CD4-positive, alpha-beta T cell (primary cell): ENCODE results near the gene YKT6. TPM values are rescaled to one million over a fixed set of nuclear protein-coding genes. Genes with fewer than 3 reads are reported as not detected.

Experiments used
- ATAC-seq: fragments of 200-7000 bp; cut with Tn5 transposase; one replicate; pipeline ENCODE4 v1.10.0; 2022; ENCODE audit warnings: mild to moderate bottlenecking; ENCODE audit not compliant: poor library complexity
- CTCF ChIA-PET: fragments of 350-600 bp; sonication (Branson Sonifier 250); formaldehyde crosslinking; loops from one replicate; lab custom pipeline; 2021; ENCODE audit warnings: antibody characterized with exemption, inconsistent platforms; lab: Charles Lee
- POLR2A ChIA-PET: fragments of 350-600 bp; sonication (Branson Sonifier 250); formaldehyde crosslinking; loops from one replicate; lab custom pipeline; 2021; ENCODE audit warnings: antibody characterized with exemption, inconsistent platforms; lab: Charles Lee
- DNase-seq, 14 experiments: peaks; one replicate each; pipeline ENCODE4 v3.0.0-alpha.2; 2013 to 2020; ENCODE audit warnings: mixed read lengths in 2 of 14
- H3K27ac ChIP-seq, 2 donors: one replicate each; pipeline versions ENCODE4 v1.5.1 to v1.7.0; 2013; ENCODE audit warnings: low read length in 2 of 2, low read depth in 1 of 2, mild to moderate bottlenecking in 1 of 2
- H3K27me3 ChIP-seq, 2 experiments: 1 replicate in 1 of 2; 2 replicates in 1 of 2; pipeline versions ENCODE4 v1.6.1 to v1.7.0; 2013; ENCODE audit warnings: low read length in 2 of 2, control low read depth in 1 of 2, mild to moderate bottlenecking in 1 of 2, moderate library complexity in 1 of 2; ENCODE audit not compliant: insufficient read depth in 2 of 2, control insufficient read depth in 1 of 2
- H3K36me3 ChIP-seq: one replicate; pipeline ENCODE4 v1.6.1; 2013; ENCODE audit warnings: low read length, control low read depth; ENCODE audit not compliant: insufficient read depth
- H3K4me1 ChIP-seq: one replicate; pipeline ENCODE4 v1.6.1; 2013; ENCODE audit warnings: low read length, control low read depth; ENCODE audit not compliant: insufficient read depth
- H3K4me3 ChIP-seq: one replicate; pipeline ENCODE4 v1.5.1; 2013; ENCODE audit warnings: mild to moderate bottlenecking, low read length, moderate library complexity
- H3K9me3 ChIP-seq, 2 experiments: 1 replicate in 1 of 2; 2 replicates in 1 of 2; pipeline versions ENCODE4 v1.6.1 to v1.7.0; 2013; ENCODE audit warnings: low read length in 2 of 2, mild to moderate bottlenecking in 2 of 2, control low read depth in 1 of 2, moderate library complexity in 1 of 2; ENCODE audit not compliant: control insufficient read depth in 1 of 2, insufficient read depth in 1 of 2
- H3K27ac Mint-ChIP-seq: one replicate; pipeline ENCODE4 v1.8.0; 2020; ENCODE audit warnings: mixed read lengths
- H3K27me3 Mint-ChIP-seq: one replicate; pipeline ENCODE4 v1.8.0; 2021; ENCODE audit warnings: mixed read lengths
- H3K36me3 Mint-ChIP-seq: one replicate; pipeline ENCODE4 v1.8.0; 2021; ENCODE audit warnings: low read depth, mixed read lengths
- H3K4me1 Mint-ChIP-seq: one replicate; pipeline ENCODE4 v1.8.0; 2021; ENCODE audit warnings: low read depth, mixed read lengths
- H3K4me3 Mint-ChIP-seq: one replicate; pipeline ENCODE4 v1.8.0; 2020; ENCODE audit warnings: mild to moderate bottlenecking, mixed read lengths
- H3K9me3 Mint-ChIP-seq: one replicate; pipeline ENCODE4 v1.8.0; 2020; ENCODE audit warnings: mixed read lengths
- CTCF ChIP-seq: fragments of 200-600 bp; IDR thresholded peaks from one replicate; pipeline ENCODE4 v1.8.0; 2022; ENCODE audit warnings: antibody characterized with exemption, mild to moderate bottlenecking
- intact Hi-C, 2 experiments: fragments of 100-400 bp; cut with DNase I in 1 of 2; cut with micrococcal nuclease in 1 of 2; formaldehyde crosslinking; loops; one replicate each; pipeline versions ENCODE4 v1.15.1 to v1.9.0; 2023 to 2025; cut with DNase I, micrococcal nuclease
- total RNA-seq, 174 experiments: library from RNA in 2 of 174; stranded (reverse) in 2 of 174; gene quantifications; one replicate each; pipeline ENCODE4 v1.2.3 and lab custom pipeline; 2021 to 2026

Gene YKT6
- total RNA-seq, 2 experiments from 2014 or later = 85.0 to 86.4 TPM

DNA sequence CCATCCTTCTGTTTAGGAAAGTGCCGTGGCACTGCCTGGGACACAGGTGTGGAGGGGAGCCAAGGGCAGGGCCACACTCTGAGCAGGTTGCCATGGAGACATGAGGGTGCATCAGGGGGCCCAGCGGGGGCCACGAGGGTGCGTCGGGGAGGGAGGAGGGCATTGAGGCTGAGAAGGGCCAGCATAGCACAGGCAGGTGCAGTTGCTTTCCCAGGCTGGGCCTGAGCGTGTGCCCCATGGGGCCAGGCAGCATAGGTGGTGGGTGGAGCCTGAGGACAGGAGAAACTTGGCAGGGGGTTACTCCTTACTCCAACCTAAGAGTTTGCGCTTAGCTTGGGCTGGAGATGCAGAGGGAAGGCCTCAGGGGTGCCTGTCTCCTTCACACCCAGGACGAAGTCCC is 15.2 kb downstream of the YKT6 start:
- H3K27ac Mint-ChIP-seq = no peak overlapping the region
- no peak for TF ChIP-seq CTCF
- H3K27ac ChIP-seq = no peak overlapping the region
- H3K4me1 Mint-ChIP-seq = no peaks in the 10 kb centered on the region
- H3K27me3 ChIP-seq = no peaks in the 10 kb centered on the region
- POLR2A ChIA-PET = no interaction called here
- DNase-seq (no peak), ATAC-seq (no peak)
- no peaks in the 10 kb centered on the region for H3K9me3 Mint-ChIP-seq
- no peaks in the 10 kb centered on the region for H3K27me3 Mint-ChIP-seq
- intact Hi-C loops = no loop called here
- CTCF ChIA-PET = no interaction called here
- peaks cover 0 to 8% of the 10 kb centered on the region in 2 experiments for H3K9me3 ChIP-seq
- H3K36me3 Mint-ChIP-seq = peaks cover 27% of the 10 kb centered on the region
- H3K4me3 Mint-ChIP-seq = no peak overlapping the region
- H3K4me3 ChIP-seq = no peak overlapping the region
- no peaks in the 10 kb centered on the region for H3K4me1 ChIP-seq
- peaks cover 27% of the 10 kb centered on the region for H3K36me3 ChIP-seq

- intact Hi-C loops = no loop called here
- Histone ChIP-seq H3K4me1 (no peaks in the 10 kb centered on the region), H3K36me3 (peaks cover 21% of the 10 kb centered on the region), H3K27me3 (no peaks in the 10 kb centered on the region), H3K27ac (no peak overlapping the region), H3K4me3 (no peak overlapping the region), H3K9me3 (peaks cover 0 to 8% of the 10 kb centered on the region in 2 experiments)
- no peak for DNase-seq
- no peak for ATAC-seq
- ChIA-PET CTCF (no interaction called here), POLR2A (no interaction called here)
- no peaks in the 10 kb centered on the region for H3K4me1 Mint-ChIP-seq
- no peak for TF ChIP-seq CTCF
- H3K27me3 Mint-ChIP-seq = no peaks in the 10 kb centered on the region
- no peak overlapping the region for H3K27ac Mint-ChIP-seq
- no peaks in the 10 kb centered on the region for H3K9me3 Mint-ChIP-seq
- H3K36me3 Mint-ChIP-seq = peaks cover 21% of the 10 kb centered on the region
- no peak overlapping the region for H3K4me3 Mint-ChIP-seq
Observed at GRCh38 chr7:44216521-44217222, 15.9 kb downstream of the YKT6 start.

GRCh38 chr7:44217223-44217714 is 16.5 kb downstream of the YKT6 start:
- CTCF ChIA-PET = no interaction called here
- ATAC-seq (no peak), DNase-seq (no peak)
- H3K9me3 ChIP-seq = peaks cover 0 to 8% of the 10 kb centered on the region in 2 experiments
- POLR2A ChIA-PET = no interaction called here
- H3K4me1 ChIP-seq = no peaks in the 10 kb centered on the region
- Mint-ChIP-seq H3K4me3 (no peak overlapping the region), H3K27ac (no peak overlapping the region), H3K36me3 (peaks cover 15% of the 10 kb centered on the region), H3K4me1 (no peaks in the 10 kb centered on the region), H3K9me3 (no peaks in the 10 kb centered on the region), H3K27me3 (no peaks in the 10 kb centered on the region)
- intact Hi-C loops = no loop called here
- no peak overlapping the region for H3K27ac ChIP-seq
- TF ChIP-seq CTCF = no peak
- no peaks in the 10 kb centered on the region for H3K27me3 ChIP-seq
- H3K36me3 ChIP-seq = peaks cover 15% of the 10 kb centered on the region
- no peak overlapping the region for H3K4me3 ChIP-seq
